ENCODE results near the gene TRMT1L.
A peak's percentile ranks its signal among the peaks of the same experiment; 100 is the strongest.
"Not testable (repeated sequence)": the region's sequence is repeated elsewhere in the genome, so short reads cannot be mapped to it uniquely, and the experiment has no call there.

The TRMT1L gene

GRCh38 chr1:185156854-185157598 is at the start of gene TRMT1L, which contains the start of gene SWT1:
Gene TRMT1L, minus strand, starts transcription at chr1:185156953. Its CDS starts 241 bp downstream, at chr1:185156712.
Gene SWT1, plus strand, starts transcription at chr1:185157167. Its CDS starts 3,675 bp downstream, at chr1:185160842.
- no peak for TF ChIP-seq CTCF (IDR thresholded peaks at IDR 0.05; ENCODE audit: low read length, missing control alignments)
- DNase-seq (ENCODE audit: low read depth): peak; percentile 99
- H3K4me3 ChIP-seq (replicated peaks; ENCODE audit: low read depth, low read length): peak within 1 kb of the TSS; percentile 82

GRCh38 chr1:185200889-185201288 is 44.1 kb upstream of the TRMT1L start:
- TF ChIP-seq CTCF (IDR thresholded peaks at IDR 0.05; ENCODE audit: low read length, missing control alignments): no peak
- no peak for DNase-seq (ENCODE audit: low read depth)
- no peak overlapping the region for H3K4me3 ChIP-seq (replicated peaks; ENCODE audit: low read depth, low read length)

- not testable (repeated sequence) for H3K4me3 ChIP-seq (replicated peaks; ENCODE audit: low read depth, low read length); DNase-seq (ENCODE audit: low read depth)
These were observed 42.0 kb upstream of the TRMT1L start for GRCh38 chr1:185198712-185199111.

- no peak for TF ChIP-seq CTCF (IDR thresholded peaks at IDR 0.05; ENCODE audit: low read length, missing control alignments)
- no peak overlapping the region for H3K4me3 ChIP-seq (replicated peaks; ENCODE audit: low read depth, low read length)
- no peak for DNase-seq (ENCODE audit: low read depth)
These were observed 37.0 kb upstream of the TRMT1L start for GRCh38 chr1:185193756-185194155.

- H3K4me3 ChIP-seq (replicated peaks; ENCODE audit: low read depth, low read length): no peak overlapping the region
- peak; percentile 75 for DNase-seq (ENCODE audit: low read depth)
- TF ChIP-seq CTCF (IDR thresholded peaks at IDR 0.05; ENCODE audit: low read length, missing control alignments): peak; percentile 80
These were observed 13.6 kb upstream of the TRMT1L start for GRCh38 chr1:185170291-185170848.

GRCh38 chr1:185166106-185166505 is 9.4 kb upstream of the TRMT1L start:
- no peak for TF ChIP-seq CTCF (IDR thresholded peaks at IDR 0.05; ENCODE audit: low read length, missing control alignments)
- no peak for DNase-seq (ENCODE audit: low read depth)
- H3K4me3 ChIP-seq (replicated peaks; ENCODE audit: low read depth, low read length): no peak overlapping the region

GRCh38 chr1:185162491-185162890 is 5.7 kb upstream of the TRMT1L start:
- TF ChIP-seq CTCF (IDR thresholded peaks at IDR 0.05; ENCODE audit: low read length, missing control alignments): no peak
- no peak for DNase-seq (ENCODE audit: low read depth)

More at GRCh38 chr1:185162491-185162890, 5.7 kb upstream of the TRMT1L start:
- H3K4me3 ChIP-seq (replicated peaks; ENCODE audit: low read depth, low read length): no peak overlapping the region
